Measurements from ENCODE around the gene MAGIX.
"Not testable (repeated sequence)": the region's sequence is repeated elsewhere in the genome, so short reads cannot be mapped to it uniquely, and the experiment has no call there.

MAGIX gene

GRCh38 chrX:49162620-49163019, at the start of gene MAGIX:
MAGIX (plus strand) TSS chrX:49162758; CDS start chrX:49162890, 132 bp downstream.
- no peak for DNase-seq

GRCh38 chrX:49116076-49116475, 46.5 kb upstream of the MAGIX start:
- DNase-seq = no peak

GRCh38 chrX:49116716-49117115, 45.8 kb upstream of the MAGIX start:
- no peak for DNase-seq

- no peak for DNase-seq
These were observed 45.0 kb upstream of the MAGIX start for GRCh38 chrX:49117581-49117980.

- no peak for DNase-seq
These were observed 42.5 kb upstream of the MAGIX start for GRCh38 chrX:49120091-49120490.

GRCh38 chrX:49122499-49122898, 40.1 kb upstream of the MAGIX start:
- no peak for DNase-seq

- not testable (repeated sequence) for DNase-seq
These were observed 34.8 kb upstream of the MAGIX start for GRCh38 chrX:49127742-49128258.

GRCh38 chrX:49129427-49129826, 33.1 kb upstream of the MAGIX start:
- no peak for DNase-seq

- not testable (repeated sequence) for DNase-seq
These were observed 30.3 kb upstream of the MAGIX start for GRCh38 chrX:49132275-49132674.

GRCh38 chrX:49133759-49134158, 28.8 kb upstream of the MAGIX start:
- DNase-seq = no peak

- DNase-seq = no peak
These were observed 25.1 kb upstream of the MAGIX start for GRCh38 chrX:49137492-49137891.

GRCh38 chrX:49139713-49140112, 22.8 kb upstream of the MAGIX start:
- no peak for DNase-seq

- not testable (repeated sequence) for DNase-seq
These were observed 20.3 kb upstream of the MAGIX start for GRCh38 chrX:49142264-49142663.

GRCh38 chrX:49143154-49143553, 19.4 kb upstream of the MAGIX start:
- DNase-seq = not testable (repeated sequence)

GRCh38 chrX:49147282-49147681, 15.3 kb upstream of the MAGIX start:
- DNase-seq = no peak

GRCh38 chrX:49147936-49148335, 14.6 kb upstream of the MAGIX start:
- DNase-seq = no peak

GRCh38 chrX:49148390-49149100, 14.0 kb upstream of the MAGIX start:
- DNase-seq = not testable (repeated sequence)

GRCh38 chrX:49149291-49149690, 13.3 kb upstream of the MAGIX start:
- not testable (repeated sequence) for DNase-seq

GRCh38 chrX:49153467-49153866, 9.1 kb upstream of the MAGIX start:
- no peak for DNase-seq

GRCh38 chrX:49155243-49155899, 7.2 kb upstream of the MAGIX start:
- no peak for DNase-seq

GRCh38 chrX:49155900-49156837, 6.4 kb upstream of the MAGIX start:
- DNase-seq = no peak

- DNase-seq = no peak
These were observed 5.4 kb upstream of the MAGIX start for GRCh38 chrX:49157194-49157593.

- no peak for DNase-seq
These were observed 1.6 kb upstream of the MAGIX start for GRCh38 chrX:49160908-49161307.
